MM.1S (cell line): ENCODE data around the gene CC2D2B.

Source experiments
- DNase-seq: peaks from one replicate; pipeline ENCODE4 v3.0.0-alpha.2; 2015
- H2AFZ ChIP-seq: fragments of 300-600 bp; sonication (generic); 2 replicates; pipeline ENCODE4 v1.6.0; 2016; ENCODE audit warnings: antibody characterized with exemption, low read length
- H3F3A ChIP-seq: fragments of 300-600 bp; sonication (generic); 2 replicates; pipeline ENCODE4 v1.6.1; 2016; ENCODE audit warnings: mild to moderate bottlenecking, antibody characterized with exemption, low read length, moderate library complexity, mixed read lengths; ENCODE audit not compliant: insufficient read depth
- H3K27ac ChIP-seq: fragments of 300-600 bp; sonication (generic); 2 replicates; pipeline ENCODE4 v1.5.1; 2016; ENCODE audit warnings: mild to moderate bottlenecking, low read length
- H3K27me3 ChIP-seq: fragments of 300-600 bp; sonication (generic); replicated peaks from 2 replicates; pipeline ENCODE4 v1.6.0; 2016; ENCODE audit warnings: low read length; ENCODE audit not compliant: insufficient read depth
- H3K36me3 ChIP-seq: fragments of 300-600 bp; sonication (generic); replicated peaks from 2 replicates; pipeline ENCODE4 v1.6.1; 2016; ENCODE audit warnings: mild to moderate bottlenecking, low read length, mixed read lengths; ENCODE audit not compliant: insufficient read depth
- H3K4me1 ChIP-seq: fragments of 300-600 bp; sonication (generic); 2 replicates; pipeline ENCODE4 v1.6.1; 2016; ENCODE audit warnings: low read length, mixed read lengths
- H3K4me2 ChIP-seq: fragments of 300-600 bp; sonication (generic); 2 replicates; pipeline ENCODE4 v1.6.0; 2016; ENCODE audit warnings: low read depth, low read length
- H3K4me3 ChIP-seq: fragments of 300-600 bp; sonication (generic); 2 replicates; pipeline ENCODE4 v1.5.1; 2016; ENCODE audit warnings: low read length, mixed read lengths
- H3K79me2 ChIP-seq: fragments of 300-600 bp; sonication (generic); 2 replicates; pipeline ENCODE4 v1.6.1; 2016; ENCODE audit warnings: mixed run types, low read length, mixed read lengths
- H3K9ac ChIP-seq: fragments of 300-600 bp; sonication (generic); 2 replicates; pipeline ENCODE4 v1.6.1; 2016; ENCODE audit warnings: low read length, mixed read lengths
- H3K9me2 ChIP-seq: fragments of 300-600 bp; sonication (generic); replicated peaks from 2 replicates; pipeline ENCODE4 v1.6.1; 2016; ENCODE audit warnings: mild to moderate bottlenecking, low read length, mixed read lengths; ENCODE audit not compliant: insufficient read depth
- H3K9me3 ChIP-seq: fragments of 300-600 bp; sonication (generic); replicated peaks from 2 replicates; pipeline ENCODE4 v1.6.1; 2016; ENCODE audit warnings: mild to moderate bottlenecking, low read length, mixed read lengths; ENCODE audit not compliant: insufficient read depth
- H4K20me1 ChIP-seq: fragments of 300-600 bp; sonication (generic); 2 replicates; pipeline ENCODE4 v1.6.1; 2016; ENCODE audit warnings: mild to moderate bottlenecking, low read length, moderate library complexity, mixed read lengths; ENCODE audit not compliant: insufficient read depth
- EZH2 ChIP-seq: fragments of 300-600 bp; sonication (generic); optimal IDR thresholded peaks from 2 replicates; pipeline ENCODE3; 2017; ENCODE audit warnings: low read depth, mild to moderate bottlenecking, antibody characterized with exemption, low read length, mixed read lengths
- EZH2phosphoT487 ChIP-seq: fragments of 300-600 bp; sonication (generic); IDR thresholded peaks from 2 replicates; pipeline ENCODE4 v1.6.1; 2018; ENCODE audit warnings: antibody characterized with exemption, low read length
- TF ChIP-seq, protein P1 (sequence below): fragments of 300-600 bp; sonication (generic); IDR thresholded peaks from 2 replicates; pipeline ENCODE4 v1.5.1; 2016; ENCODE audit warnings: antibody characterized with exemption, low read length, mixed read lengths

The CC2D2B gene

DNA sequence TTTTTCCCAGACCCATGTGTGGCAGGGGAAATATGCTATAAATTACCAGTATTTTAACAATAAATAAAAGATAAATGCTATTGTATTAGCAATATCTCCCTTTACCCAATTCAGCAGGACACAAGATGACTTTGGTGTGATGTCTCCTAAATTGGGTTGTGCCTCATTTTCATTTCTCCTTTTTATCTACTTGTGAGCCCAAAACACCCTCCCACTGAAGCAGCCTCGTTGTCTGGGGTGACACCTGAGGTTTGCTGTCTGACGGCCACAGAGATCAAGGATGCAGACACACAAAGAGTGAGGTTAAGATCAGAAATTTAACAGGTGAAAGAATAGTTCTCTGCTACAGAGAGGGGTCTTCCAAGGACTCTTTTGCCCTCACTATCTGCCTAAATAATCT lies 27.1 kb upstream of the CC2D2B start:
- H3K27ac ChIP-seq: no peak overlapping the region
- H4K20me1 ChIP-seq: no peaks in the 10 kb centered on the region
- H3K9me3 ChIP-seq: no peaks in the 10 kb centered on the region
- TF ChIP-seq, protein P1, sequence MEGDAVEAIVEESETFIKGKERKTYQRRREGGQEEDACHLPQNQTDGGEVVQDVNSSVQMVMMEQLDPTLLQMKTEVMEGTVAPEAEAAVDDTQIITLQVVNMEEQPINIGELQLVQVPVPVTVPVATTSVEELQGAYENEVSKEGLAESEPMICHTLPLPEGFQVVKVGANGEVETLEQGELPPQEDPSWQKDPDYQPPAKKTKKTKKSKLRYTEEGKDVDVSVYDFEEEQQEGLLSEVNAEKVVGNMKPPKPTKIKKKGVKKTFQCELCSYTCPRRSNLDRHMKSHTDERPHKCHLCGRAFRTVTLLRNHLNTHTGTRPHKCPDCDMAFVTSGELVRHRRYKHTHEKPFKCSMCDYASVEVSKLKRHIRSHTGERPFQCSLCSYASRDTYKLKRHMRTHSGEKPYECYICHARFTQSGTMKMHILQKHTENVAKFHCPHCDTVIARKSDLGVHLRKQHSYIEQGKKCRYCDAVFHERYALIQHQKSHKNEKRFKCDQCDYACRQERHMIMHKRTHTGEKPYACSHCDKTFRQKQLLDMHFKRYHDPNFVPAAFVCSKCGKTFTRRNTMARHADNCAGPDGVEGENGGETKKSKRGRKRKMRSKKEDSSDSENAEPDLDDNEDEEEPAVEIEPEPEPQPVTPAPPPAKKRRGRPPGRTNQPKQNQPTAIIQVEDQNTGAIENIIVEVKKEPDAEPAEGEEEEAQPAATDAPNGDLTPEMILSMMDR: no peak
- TF ChIP-seq EZH2 (no peak), EZH2phosphoT487 (no peak)
- H3K4me1 ChIP-seq: no peaks in the 10 kb centered on the region
- H3K36me3 ChIP-seq: no peaks in the 10 kb centered on the region
- H3K27me3 ChIP-seq: no peaks in the 10 kb centered on the region
- no peaks in the 10 kb centered on the region for H3K9me2 ChIP-seq
- H3F3A ChIP-seq: no peaks in the 10 kb centered on the region
- no peak overlapping the region for H2AFZ ChIP-seq
- DNase-seq: no peak
- H3K4me2 ChIP-seq: no peak overlapping the region
- H3K4me3 ChIP-seq: no peak overlapping the region
- H3K79me2 ChIP-seq: no peaks in the 10 kb centered on the region
- no peak overlapping the region for H3K9ac ChIP-seq

DNA sequence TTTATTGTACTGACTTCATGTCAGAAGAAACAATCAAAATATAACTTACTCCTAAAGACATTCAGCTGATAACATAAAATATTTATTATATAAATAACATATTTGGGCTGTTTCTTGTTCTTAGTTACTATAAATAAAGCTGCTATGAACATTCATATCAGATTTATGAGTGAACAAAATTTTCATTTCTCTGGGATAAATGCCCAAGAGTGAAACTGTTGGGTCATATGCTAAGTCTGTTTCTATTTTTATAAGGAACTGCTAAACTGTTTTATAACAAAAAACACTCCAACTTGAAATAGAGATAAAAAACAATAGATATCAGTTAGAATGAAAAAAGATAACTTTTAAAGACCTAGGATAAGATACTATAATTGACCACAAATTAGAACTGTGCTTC lies 26.5 kb upstream of the CC2D2B start:
- Histone ChIP-seq H3K9me3 (no peaks in the 10 kb centered on the region), H3K79me2 (no peaks in the 10 kb centered on the region), H3K9me2 (no peaks in the 10 kb centered on the region), H3K4me3 (no peak overlapping the region), H3K4me2 (no peak overlapping the region), H3K27ac (no peak overlapping the region), H3K36me3 (no peaks in the 10 kb centered on the region), H3K27me3 (no peaks in the 10 kb centered on the region), H2AFZ (no peak overlapping the region), H3F3A (no peaks in the 10 kb centered on the region), H3K4me1 (no peaks in the 10 kb centered on the region), H3K9ac (no peak overlapping the region), H4K20me1 (no peaks in the 10 kb centered on the region)
- DNase-seq: no peak
- TF ChIP-seq EZH2: no peak
- TF ChIP-seq, protein P1: no peak
- TF ChIP-seq EZH2phosphoT487: no peak

DNA sequence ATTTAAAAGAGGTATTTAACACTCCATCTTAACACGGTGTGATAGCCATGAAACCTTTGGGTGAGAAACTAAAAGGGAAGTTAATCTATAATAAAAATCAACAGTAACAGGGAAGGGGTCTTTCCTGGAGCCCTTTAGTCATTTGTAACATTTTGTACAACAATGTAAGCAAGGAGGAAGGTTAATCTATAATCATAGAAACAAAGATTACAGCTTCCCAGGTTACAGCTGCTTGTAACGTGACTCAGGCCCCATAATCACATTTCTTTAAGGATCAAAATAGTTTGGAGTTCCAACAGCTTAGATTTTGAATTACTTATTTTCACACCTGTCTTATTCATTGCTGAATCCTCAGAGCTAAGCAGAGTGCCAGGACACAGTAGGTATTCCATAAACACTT lies 17.9 kb upstream of the CC2D2B start:
- Histone ChIP-seq H3K4me1 (no peaks in the 10 kb centered on the region), H3K9ac (no peak overlapping the region), H3K9me2 (no peaks in the 10 kb centered on the region), H3K4me3 (no peak overlapping the region), H4K20me1 (no peaks in the 10 kb centered on the region), H3F3A (no peaks in the 10 kb centered on the region), H2AFZ (no peak overlapping the region), H3K36me3 (no peaks in the 10 kb centered on the region), H3K4me2 (no peak overlapping the region), H3K9me3 (no peaks in the 10 kb centered on the region), H3K27me3 (no peaks in the 10 kb centered on the region), H3K27ac (no peak overlapping the region), H3K79me2 (no peaks in the 10 kb centered on the region)
- TF ChIP-seq EZH2 (no peak), EZH2phosphoT487 (no peak)
- TF ChIP-seq, protein P1: no peak
- no peak for DNase-seq
